Upper lobe of left lung (tissue), 4 donors: ENCODE data around the gene PIK3R6.

Source experiments
- CTCF ChIP-seq, 6 experiments: fragments of 450-650 bp in 4 of 6; fragments of 200-600 bp in 2 of 6; sonication (generic) in 2 of 6; IDR thresholded peaks; one replicate each; pipeline ENCODE4 v1.5.1; 2016 to 2019; ENCODE audit warnings: antibody characterized with exemption in 6 of 6
- EP300 ChIP-seq, 4 donors: sonication (generic); formaldehyde crosslinking; IDR thresholded peaks; one replicate each; pipeline ENCODE4 v1.5.1; 2017; ENCODE audit warnings: antibody characterized with exemption in 4 of 4, control low read depth in 2 of 4
- POLR2A ChIP-seq, 4 donors: fragments of 450-650 bp; IDR thresholded peaks; one replicate each; pipeline ENCODE4 v1.5.1; 2016 to 2017; ENCODE audit warnings: antibody characterized with exemption in 4 of 4, mild to moderate bottlenecking in 2 of 4
- POLR2AphosphoS5 ChIP-seq, 2 donors: sonication (generic); formaldehyde crosslinking; IDR thresholded peaks; one replicate each; pipeline ENCODE4 v1.5.1; 2017; ENCODE audit warnings: antibody characterized with exemption in 2 of 2

DNA sequence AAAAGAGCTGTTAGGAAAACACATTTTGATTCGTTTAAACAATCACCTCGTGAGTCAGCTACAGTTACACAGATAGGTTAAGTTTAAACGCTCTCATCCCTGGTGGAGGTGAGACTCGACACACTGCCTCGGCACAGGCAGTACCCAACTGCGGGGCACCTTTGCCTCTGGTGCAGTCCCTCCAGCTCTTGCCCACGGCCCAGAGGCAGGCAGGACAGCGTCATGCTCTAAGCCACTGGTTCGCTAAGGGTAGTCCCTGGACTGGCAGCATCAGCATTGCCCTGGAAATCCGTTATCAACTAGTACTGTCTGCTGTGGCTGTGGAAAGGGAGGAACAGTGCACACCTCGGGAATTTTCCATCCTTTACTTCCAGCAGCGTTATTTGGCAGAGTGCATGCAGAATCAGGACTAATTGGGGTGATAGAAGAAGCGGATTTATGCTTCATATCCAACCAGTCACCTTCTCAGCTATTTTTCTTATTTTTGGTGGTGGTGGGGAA is 3.7 kb upstream of the PIK3R6 start:
- no peak for TF ChIP-seq CTCF (IDR thresholded peaks at IDR 0.05)
- no peak for TF ChIP-seq POLR2A (IDR thresholded peaks at IDR 0.05)
- TF ChIP-seq EP300 (IDR thresholded peaks at IDR 0.05) = no peak
- TF ChIP-seq POLR2AphosphoS5 (IDR thresholded peaks at IDR 0.05) = no peak
